ENCODE measurements around the gene LRRC41.

The LRRC41 gene, protein sequence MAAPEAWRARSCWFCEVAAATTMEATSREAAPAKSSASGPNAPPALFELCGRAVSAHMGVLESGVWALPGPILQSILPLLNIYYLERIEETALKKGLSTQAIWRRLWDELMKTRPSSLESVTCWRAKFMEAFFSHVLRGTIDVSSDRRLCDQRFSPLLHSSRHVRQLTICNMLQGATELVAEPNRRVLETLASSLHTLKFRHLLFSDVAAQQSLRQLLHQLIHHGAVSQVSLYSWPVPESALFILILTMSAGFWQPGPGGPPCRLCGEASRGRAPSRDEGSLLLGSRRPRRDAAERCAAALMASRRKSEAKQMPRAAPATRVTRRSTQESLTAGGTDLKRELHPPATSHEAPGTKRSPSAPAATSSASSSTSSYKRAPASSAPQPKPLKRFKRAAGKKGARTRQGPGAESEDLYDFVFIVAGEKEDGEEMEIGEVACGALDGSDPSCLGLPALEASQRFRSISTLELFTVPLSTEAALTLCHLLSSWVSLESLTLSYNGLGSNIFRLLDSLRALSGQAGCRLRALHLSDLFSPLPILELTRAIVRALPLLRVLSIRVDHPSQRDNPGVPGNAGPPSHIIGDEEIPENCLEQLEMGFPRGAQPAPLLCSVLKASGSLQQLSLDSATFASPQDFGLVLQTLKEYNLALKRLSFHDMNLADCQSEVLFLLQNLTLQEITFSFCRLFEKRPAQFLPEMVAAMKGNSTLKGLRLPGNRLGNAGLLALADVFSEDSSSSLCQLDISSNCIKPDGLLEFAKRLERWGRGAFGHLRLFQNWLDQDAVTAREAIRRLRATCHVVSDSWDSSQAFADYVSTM

DNA sequence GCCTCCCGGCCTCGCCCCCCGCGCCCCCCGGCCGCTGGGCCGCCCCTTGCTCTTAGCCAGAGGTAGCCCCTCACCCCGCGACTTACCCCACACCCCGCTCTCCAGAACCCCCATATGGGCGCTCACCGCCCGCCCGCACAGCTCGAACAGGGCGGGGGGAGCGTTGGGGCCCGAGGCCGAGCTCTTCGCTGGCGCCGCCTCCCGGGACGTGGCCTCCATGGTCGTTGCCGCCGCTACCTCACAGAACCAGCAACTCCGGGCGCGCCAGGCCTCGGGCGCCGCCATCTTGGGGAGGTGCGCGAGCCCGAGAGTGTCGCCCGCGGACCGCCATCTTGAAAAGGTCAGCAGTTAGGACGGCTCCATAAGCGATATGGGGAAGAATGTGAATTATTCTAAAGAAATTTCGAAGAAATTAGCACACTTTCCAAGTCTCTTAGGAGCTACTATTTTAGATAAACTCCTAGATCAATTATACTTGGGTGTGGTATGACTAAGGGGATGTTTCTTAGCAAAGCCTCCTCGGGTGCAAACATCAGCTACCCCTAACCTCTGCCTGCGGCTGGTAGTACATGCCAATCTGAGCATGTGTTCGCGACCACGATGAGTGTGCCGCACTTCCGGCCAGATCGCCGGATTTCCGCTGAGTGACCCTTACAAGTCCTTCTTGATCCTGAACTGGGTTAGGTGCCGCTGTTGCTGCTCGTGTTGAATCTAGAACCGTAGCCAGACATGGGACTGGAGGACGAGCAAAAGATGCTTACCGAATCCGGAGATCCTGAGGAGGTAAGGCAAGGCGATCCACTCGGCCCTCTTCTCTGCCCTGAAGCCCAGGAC lies at the start of gene LRRC41, which contains the start of gene UQCRH:
Gene LRRC41 (minus strand): TSS at position 579 of the 834 bp plus-strand sequence. CDS start 294 bp downstream, at position 285.
Gene UQCRH (plus strand): TSS at position 661 of the 834 bp plus-strand sequence. CDS start 69 bp downstream, at position 730.
- Histone ChIP-seq H3K27ac (ENCODE audit: low read depth, low read length) (peak within 1 kb of the TSS; percentile 86), H3K27me3 (ENCODE audit: insufficient read depth, low read length) (no peaks in the 10 kb centered on the region), H3K36me3 (ENCODE audit: insufficient read depth, low read length) (no peaks in the 10 kb centered on the region), H2AFZ (ENCODE audit: low read length, unreplicated experiment) (peak within 1 kb of the TSS; percentile 75), H3K4me3 (ENCODE audit: low read depth, low read length) (peak within 1 kb of the TSS; percentile 89), H3K4me1 (ENCODE audit: control insufficient read depth, insufficient read depth, low read length, unreplicated experiment) (peaks cover 25% of the 10 kb centered on the region), H3K79me2 (ENCODE audit: control insufficient read depth, insufficient read depth, low read length, unreplicated experiment) (peaks cover 93% of the 10 kb centered on the region)

DNA sequence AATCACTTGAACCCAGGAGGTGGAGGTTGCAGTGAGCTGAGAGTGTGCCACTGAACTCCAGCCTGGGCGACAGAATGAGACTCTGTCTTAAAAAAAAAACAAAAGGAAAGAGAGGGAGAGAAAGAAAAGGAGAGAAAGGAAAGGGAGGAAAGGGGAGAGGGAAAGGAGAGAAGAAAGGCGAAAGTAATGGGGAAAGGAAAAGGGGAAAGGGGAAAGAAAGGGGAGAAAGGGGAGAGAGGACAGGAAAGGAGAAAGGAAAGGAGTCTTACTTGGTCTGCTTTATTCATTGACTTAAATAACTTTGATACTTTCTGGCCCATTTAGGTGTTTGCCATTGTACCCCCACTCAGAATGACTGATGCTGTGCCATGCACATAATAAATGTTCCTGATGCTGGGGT lies 48.9 kb upstream of the LRRC41 start:
- Histone ChIP-seq H3K27me3 (ENCODE audit: insufficient read depth, low read length) (no peaks in the 10 kb centered on the region), H3K79me2 (ENCODE audit: control insufficient read depth, insufficient read depth, low read length, unreplicated experiment) (peaks cover 3% of the 10 kb centered on the region), H3K27ac (ENCODE audit: low read depth, low read length) (no peak overlapping the region), H3K4me1 (ENCODE audit: control insufficient read depth, insufficient read depth, low read length, unreplicated experiment) (no peaks in the 10 kb centered on the region), H3K36me3 (ENCODE audit: insufficient read depth, low read length) (peaks cover 23% of the 10 kb centered on the region), H2AFZ (ENCODE audit: low read length, unreplicated experiment) (no peak overlapping the region), H3K4me3 (ENCODE audit: low read depth, low read length) (no peak overlapping the region)

DNA sequence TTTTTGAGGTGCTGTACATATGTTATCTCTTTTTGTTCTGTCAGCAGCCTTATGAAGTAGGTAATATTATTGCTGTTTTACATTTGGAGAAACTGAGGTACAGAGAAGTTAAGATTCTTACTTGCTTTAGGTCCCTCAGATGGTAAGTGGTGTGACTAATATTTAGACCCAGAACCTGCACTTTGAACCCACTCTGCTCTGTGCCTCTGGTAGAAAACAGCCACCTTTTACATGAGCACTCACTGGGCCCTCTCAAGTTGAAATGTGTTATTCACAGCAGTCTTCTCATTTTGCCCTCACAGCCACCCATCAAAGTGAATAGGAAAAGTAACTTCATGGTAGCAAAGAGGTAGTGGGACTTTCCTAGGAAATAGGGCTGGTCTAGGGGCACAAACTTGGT lies 41.9 kb upstream of the LRRC41 start:
- no peak overlapping the region for H2AFZ ChIP-seq (ENCODE audit: low read length, unreplicated experiment)
- H3K79me2 ChIP-seq (ENCODE audit: control insufficient read depth, insufficient read depth, low read length, unreplicated experiment): peaks cover 23% of the 10 kb centered on the region
- peaks cover 15% of the 10 kb centered on the region for H3K4me1 ChIP-seq (ENCODE audit: control insufficient read depth, insufficient read depth, low read length, unreplicated experiment)
- H3K36me3 ChIP-seq (ENCODE audit: insufficient read depth, low read length): 0 out of 2 replicates have a peak, but pooled peaks cover under 1% of the 10 kb centered on the region
- no peak overlapping the region for H3K27ac ChIP-seq (ENCODE audit: low read depth, low read length)
- no peaks in the 10 kb centered on the region for H3K27me3 ChIP-seq (ENCODE audit: insufficient read depth, low read length)
- no peak overlapping the region for H3K4me3 ChIP-seq (ENCODE audit: low read depth, low read length)

DNA sequence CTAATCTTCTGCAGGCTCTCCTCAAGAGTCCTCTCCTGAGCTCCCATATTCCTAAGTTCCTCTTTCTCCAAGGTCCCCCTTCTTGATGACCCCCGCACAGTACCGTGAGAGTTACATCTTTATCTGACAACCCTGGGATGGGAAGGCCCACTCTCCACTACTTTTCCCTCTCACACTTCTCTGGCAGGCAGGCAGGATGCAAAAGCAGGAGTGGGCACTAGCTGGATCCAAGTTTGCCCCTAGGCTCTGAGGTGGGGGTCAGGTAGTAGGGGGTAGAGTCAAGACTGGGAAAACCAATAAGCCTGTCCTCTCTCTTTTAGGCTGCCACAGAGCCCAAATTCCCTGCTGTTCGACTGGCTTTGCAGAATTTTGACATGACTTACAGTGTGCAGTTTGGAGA lies 41.1 kb upstream of the LRRC41 start:
- peaks cover 15% of the 10 kb centered on the region for H3K4me1 ChIP-seq (ENCODE audit: control insufficient read depth, insufficient read depth, low read length, unreplicated experiment)
- H3K27me3 ChIP-seq (ENCODE audit: insufficient read depth, low read length): no peaks in the 10 kb centered on the region
- no peak overlapping the region for H3K4me3 ChIP-seq (ENCODE audit: low read depth, low read length)
- H3K79me2 ChIP-seq (ENCODE audit: control insufficient read depth, insufficient read depth, low read length, unreplicated experiment): peaks cover 20% of the 10 kb centered on the region
- no peak overlapping the region for H2AFZ ChIP-seq (ENCODE audit: low read length, unreplicated experiment)
- H3K27ac ChIP-seq (ENCODE audit: low read depth, low read length): no peak overlapping the region
- H3K36me3 ChIP-seq (ENCODE audit: insufficient read depth, low read length): no peaks in the 10 kb centered on the region

DNA sequence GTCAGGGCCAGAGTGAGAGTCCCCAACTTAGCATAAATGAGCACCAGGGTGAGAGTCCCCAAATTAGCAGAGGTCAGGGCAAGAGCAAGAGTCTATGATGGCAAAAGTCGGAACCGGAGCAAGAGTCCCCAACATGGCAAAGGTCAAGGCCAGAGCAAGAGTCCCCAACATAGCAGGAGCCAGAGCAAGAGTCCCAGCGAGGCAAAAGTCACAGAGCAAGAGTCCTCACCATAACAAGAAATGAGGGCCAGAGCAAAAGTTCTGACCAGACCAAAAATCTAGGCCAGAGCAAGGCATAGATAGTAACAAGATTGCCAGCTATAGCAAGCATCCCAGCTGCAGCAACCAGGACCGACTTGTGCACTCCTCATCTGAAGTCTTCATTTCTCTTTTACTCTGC lies 40.3 kb upstream of the LRRC41 start:
- no peaks in the 10 kb centered on the region for H3K36me3 ChIP-seq (ENCODE audit: insufficient read depth, low read length)

DNA sequence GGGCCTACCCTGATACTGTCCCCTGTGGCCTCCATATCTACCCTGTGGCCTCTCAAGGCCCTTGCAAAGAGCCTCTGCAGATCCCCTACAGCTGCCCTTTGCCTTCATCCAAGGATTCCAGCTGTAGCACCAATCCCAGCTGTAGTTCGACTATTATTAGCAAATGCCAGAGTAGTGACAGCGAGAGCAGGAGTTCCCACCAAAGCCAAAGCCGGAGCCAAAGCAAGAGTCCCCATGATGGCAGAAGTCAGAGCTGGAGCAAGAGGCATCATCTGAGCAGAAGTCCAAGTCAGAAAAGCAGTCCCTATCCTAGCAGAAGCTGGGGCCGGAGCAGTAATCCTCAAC lies 39.9 kb upstream of the LRRC41 start:
- Histone ChIP-seq H3K79me2 (ENCODE audit: control insufficient read depth, insufficient read depth, low read length, unreplicated experiment) (peaks cover 19% of the 10 kb centered on the region), H3K36me3 (ENCODE audit: insufficient read depth, low read length) (no peaks in the 10 kb centered on the region), H3K4me3 (ENCODE audit: low read depth, low read length) (no peak overlapping the region), H2AFZ (ENCODE audit: low read length, unreplicated experiment) (no peak overlapping the region), H3K27me3 (ENCODE audit: insufficient read depth, low read length) (no peaks in the 10 kb centered on the region), H3K27ac (ENCODE audit: low read depth, low read length) (no peak overlapping the region), H3K4me1 (ENCODE audit: control insufficient read depth, insufficient read depth, low read length, unreplicated experiment) (peaks cover 15% of the 10 kb centered on the region)

More for the DNA sequence above, 40.3 kb upstream of the LRRC41 start:
- no peak overlapping the region for H2AFZ ChIP-seq (ENCODE audit: low read length, unreplicated experiment)
- H3K27me3 ChIP-seq (ENCODE audit: insufficient read depth, low read length): no peaks in the 10 kb centered on the region
- H3K27ac ChIP-seq (ENCODE audit: low read depth, low read length): no peak overlapping the region
- peaks cover 19% of the 10 kb centered on the region for H3K79me2 ChIP-seq (ENCODE audit: control insufficient read depth, insufficient read depth, low read length, unreplicated experiment)
- H3K4me1 ChIP-seq (ENCODE audit: control insufficient read depth, insufficient read depth, low read length, unreplicated experiment): peaks cover 15% of the 10 kb centered on the region
- H3K4me3 ChIP-seq (ENCODE audit: low read depth, low read length): no peak overlapping the region

DNA sequence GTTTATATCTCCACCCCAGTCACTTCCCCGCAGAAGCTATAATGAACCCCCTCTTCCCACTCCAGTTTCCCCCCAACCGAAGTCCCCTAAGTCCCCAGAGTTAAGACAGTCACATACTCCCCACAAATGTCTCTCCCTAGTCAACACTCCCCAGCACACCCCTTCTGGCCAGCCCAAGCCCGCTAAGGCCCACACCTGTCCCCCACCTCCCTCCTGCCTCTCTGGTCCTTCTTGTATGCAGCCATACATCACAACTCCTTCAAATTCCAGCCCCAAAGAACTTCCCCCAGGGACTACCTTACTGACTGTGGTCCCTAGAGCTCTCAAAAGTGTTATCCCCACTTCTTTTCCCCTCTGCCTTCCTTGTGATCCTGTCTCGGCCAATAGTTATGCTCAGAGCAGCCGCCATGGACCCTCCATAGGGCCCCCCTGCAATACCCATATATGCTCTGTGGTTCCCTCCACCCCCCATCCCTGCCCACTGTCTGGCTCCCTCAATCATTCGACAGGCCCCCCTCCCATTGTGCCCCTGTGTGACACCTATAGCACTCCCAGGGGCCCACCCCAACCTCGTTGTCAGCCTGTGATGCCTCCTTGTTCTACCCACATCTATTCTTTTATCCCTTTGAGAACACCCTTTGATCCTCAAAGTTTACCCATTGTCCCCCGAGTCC lies 39.4 kb upstream of the LRRC41 start:
- peak overlapping the region; percentile 93; the same call in 1 of the 2 replicates for H3K27ac ChIP-seq (ENCODE audit: low read depth, low read length)
- peaks cover 19% of the 10 kb centered on the region for H3K79me2 ChIP-seq (ENCODE audit: control insufficient read depth, insufficient read depth, low read length, unreplicated experiment)
- H3K27me3 ChIP-seq (ENCODE audit: insufficient read depth, low read length): no peaks in the 10 kb centered on the region
- peaks cover 15% of the 10 kb centered on the region for H3K4me1 ChIP-seq (ENCODE audit: control insufficient read depth, insufficient read depth, low read length, unreplicated experiment)
- H3K4me3 ChIP-seq (ENCODE audit: low read depth, low read length): no peak overlapping the region; the same call in 1 of the 2 replicates
- H3K36me3 ChIP-seq (ENCODE audit: insufficient read depth, low read length): no peaks in the 10 kb centered on the region
- H2AFZ ChIP-seq (ENCODE audit: low read length, unreplicated experiment): no peak overlapping the region

DNA sequence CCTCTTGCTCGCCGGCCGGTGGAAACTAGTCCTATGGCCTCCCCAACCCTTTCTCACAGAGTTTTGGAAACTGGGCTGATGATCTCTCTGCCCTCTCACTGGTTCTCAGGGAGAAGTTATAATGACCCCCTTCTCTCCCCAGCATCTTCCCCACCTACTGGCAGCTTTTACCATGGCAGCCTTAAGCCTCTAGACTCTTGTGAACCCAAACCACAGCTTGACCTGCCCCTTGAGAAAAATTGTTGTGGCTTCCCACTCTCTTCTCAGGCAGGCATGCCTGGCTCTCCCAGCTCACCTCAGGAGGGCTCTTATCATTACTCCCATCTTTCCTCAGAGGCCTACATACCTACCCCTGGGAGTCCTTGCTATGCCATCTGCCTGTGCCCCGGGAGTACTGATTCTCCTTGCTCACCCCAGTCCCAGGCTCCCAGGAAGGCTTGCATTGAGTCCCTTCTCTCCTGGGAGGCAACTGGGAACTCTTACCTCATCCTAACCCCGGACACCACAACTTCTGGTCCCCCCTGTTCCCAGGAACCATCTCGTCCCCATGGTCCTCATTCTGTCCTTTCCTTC lies 38.8 kb upstream of the LRRC41 start:
- peak overlapping the region; percentile 93; the same call in 1 of the 2 replicates for H3K27ac ChIP-seq (ENCODE audit: low read depth, low read length)
- H3K4me1 ChIP-seq (ENCODE audit: control insufficient read depth, insufficient read depth, low read length, unreplicated experiment): peaks cover 15% of the 10 kb centered on the region
- H3K4me3 ChIP-seq (ENCODE audit: low read depth, low read length): peak overlapping the region; percentile 83
- H2AFZ ChIP-seq (ENCODE audit: low read length, unreplicated experiment): no peak overlapping the region
- no peaks in the 10 kb centered on the region for H3K36me3 ChIP-seq (ENCODE audit: insufficient read depth, low read length)
- peaks cover 19% of the 10 kb centered on the region for H3K79me2 ChIP-seq (ENCODE audit: control insufficient read depth, insufficient read depth, low read length, unreplicated experiment)
- H3K27me3 ChIP-seq (ENCODE audit: insufficient read depth, low read length): no peaks in the 10 kb centered on the region

DNA sequence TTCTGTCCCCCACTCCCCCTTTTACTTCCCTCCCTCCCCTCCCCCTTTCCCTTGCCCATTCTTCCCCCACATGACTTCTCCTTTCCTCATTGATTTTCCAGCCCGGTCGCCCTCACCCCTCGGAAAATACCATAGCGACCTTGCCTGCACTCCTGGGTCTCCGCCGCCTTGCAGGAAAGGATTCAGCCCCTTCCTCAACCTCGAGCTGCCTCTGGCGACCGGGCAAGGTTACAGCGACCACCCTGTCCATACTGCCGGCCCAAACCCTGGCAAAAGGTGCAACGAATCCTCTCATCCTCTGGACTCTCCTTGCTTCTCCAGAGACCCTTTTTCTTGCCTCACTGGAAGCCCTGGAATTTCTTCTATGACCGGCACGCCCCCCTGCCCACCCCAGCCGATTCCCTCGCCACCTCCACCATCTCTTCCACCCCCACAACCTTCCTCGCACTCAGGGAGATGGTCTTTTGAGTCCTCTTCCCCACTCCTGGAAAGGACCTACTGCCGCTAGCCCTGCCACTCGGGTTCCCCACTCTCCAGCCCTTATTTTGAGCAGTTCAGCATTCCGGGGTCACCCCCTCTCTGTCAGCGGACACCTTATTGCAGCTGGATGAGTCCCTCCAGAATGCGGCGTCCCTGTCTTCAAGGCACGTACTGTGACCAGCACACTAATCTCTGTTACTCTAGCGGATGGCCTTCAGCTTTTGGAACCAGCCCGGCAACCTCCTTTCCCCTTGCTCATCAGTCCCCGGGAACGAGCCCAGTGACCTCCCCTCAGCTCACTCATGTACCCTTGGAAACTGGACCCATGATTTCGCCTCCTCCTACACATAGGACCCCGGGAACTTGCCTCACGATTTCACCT lies 38.0 kb upstream of the LRRC41 start:
- peak overlapping the region; percentile 83 for H3K4me3 ChIP-seq (ENCODE audit: low read depth, low read length)
- no peaks in the 10 kb centered on the region for H3K36me3 ChIP-seq (ENCODE audit: insufficient read depth, low read length)
- no peaks in the 10 kb centered on the region for H3K27me3 ChIP-seq (ENCODE audit: insufficient read depth, low read length)
- H3K79me2 ChIP-seq (ENCODE audit: control insufficient read depth, insufficient read depth, low read length, unreplicated experiment): peaks cover 19% of the 10 kb centered on the region
- no peak overlapping the region for H2AFZ ChIP-seq (ENCODE audit: low read length, unreplicated experiment)
- peak overlapping the region; percentile 93 for H3K27ac ChIP-seq (ENCODE audit: low read depth, low read length)
- H3K4me1 ChIP-seq (ENCODE audit: control insufficient read depth, insufficient read depth, low read length, unreplicated experiment): peaks cover 15% of the 10 kb centered on the region
